ENCODE data around the gene DOCK9.

DOCK9 gene

GRCh38 chr13:98941536-98941935 lies 36.3 kb downstream of the DOCK9 start:
- no peak for DNase-seq

GRCh38 chr13:98941126-98941525 lies 36.7 kb downstream of the DOCK9 start:
- no peak for DNase-seq

- no peak for DNase-seq
Observed at GRCh38 chr13:98940325-98941001, 37.4 kb downstream of the DOCK9 start.

GRCh38 chr13:98939660-98940191 lies 38.1 kb downstream of the DOCK9 start:
- DNase-seq: no peak

- no peak for DNase-seq
Observed at GRCh38 chr13:98938801-98939200, 39.1 kb downstream of the DOCK9 start.

GRCh38 chr13:98937911-98938381 lies 39.9 kb downstream of the DOCK9 start:
- no peak for DNase-seq

GRCh38 chr13:98934243-98934642 lies 43.6 kb downstream of the DOCK9 start:
- DNase-seq: no peak

- no peak for DNase-seq
Observed at GRCh38 chr13:98930151-98930591, 47.7 kb downstream of the DOCK9 start.

- DNase-seq: no peak
Observed at GRCh38 chr13:98927951-98928927, 49.6 kb downstream of the DOCK9 start.

- DNase-seq: no peak
Observed at GRCh38 chr13:98925949-98926348, 51.9 kb downstream of the DOCK9 start.

- no peak for DNase-seq
Observed at GRCh38 chr13:98923641-98924397, 54.0 kb downstream of the DOCK9 start.

GRCh38 chr13:98922306-98922705 lies 55.6 kb downstream of the DOCK9 start:
- DNase-seq: no peak

GRCh38 chr13:98921786-98922185 lies 56.1 kb downstream of the DOCK9 start:
- DNase-seq: no peak

- DNase-seq: no peak
Observed at GRCh38 chr13:98921015-98921580, 56.8 kb downstream of the DOCK9 start.

GRCh38 chr13:98919566-98919965 lies 58.3 kb downstream of the DOCK9 start:
- no peak for DNase-seq

- DNase-seq: no peak
Observed at GRCh38 chr13:98918771-98919170, 59.1 kb downstream of the DOCK9 start.

GRCh38 chr13:98917116-98917515 lies 60.7 kb downstream of the DOCK9 start:
- DNase-seq: no peak

- DNase-seq: no peak
Observed at GRCh38 chr13:98916403-98916802, 61.5 kb downstream of the DOCK9 start.

- no peak for DNase-seq
Observed at GRCh38 chr13:98915981-98916380, 61.9 kb downstream of the DOCK9 start.

GRCh38 chr13:98915563-98915962 lies 62.3 kb downstream of the DOCK9 start:
- no peak for DNase-seq

GRCh38 chr13:98913741-98914140 lies 64.1 kb downstream of the DOCK9 start:
- DNase-seq: no peak

- no peak for DNase-seq
Observed at GRCh38 chr13:98912846-98913245, 65.0 kb downstream of the DOCK9 start.
